VCaP (cell line): ENCODE data around the gene SLC23A3.
A peak's percentile ranks its signal among the peaks of the same experiment; 100 is the strongest.

Experiments
- H3K27ac ChIP-seq: fragments of 450-650 bp; 2 replicates; pipeline ENCODE4 v1.5.1; 2017
- CTCF ChIP-seq: fragments of 450-650 bp; conservative IDR thresholded peaks from 2 replicates; pipeline ENCODE4 v1.5.1; 2017; ENCODE audit warnings: mild to moderate bottlenecking, moderate library complexity

Gene SLC23A3

GRCh38 chr2:219122202-219122980 lies 47.4 kb downstream of the SLC23A3 start:
- TF ChIP-seq CTCF: no peak
- H3K27ac ChIP-seq: peak overlapping the region; percentile 97

GRCh38 chr2:219120082-219120481 lies 49.7 kb downstream of the SLC23A3 start:
- TF ChIP-seq CTCF: no peak
- H3K27ac ChIP-seq: peak overlapping the region; percentile 97; the same call in 1 of the 2 replicates

GRCh38 chr2:219119422-219120043 lies 50.3 kb downstream of the SLC23A3 start:
- H3K27ac ChIP-seq: peak overlapping the region; percentile 97; the same call in 1 of the 2 replicates
- TF ChIP-seq CTCF: peak; percentile 85

- H3K27ac ChIP-seq: peak overlapping the region; percentile 97
- no peak for TF ChIP-seq CTCF
Observed at GRCh38 chr2:219118504-219118903, 51.3 kb downstream of the SLC23A3 start.

GRCh38 chr2:219116776-219117646 lies 52.8 kb downstream of the SLC23A3 start:
- peak overlapping the region; percentile 97 for H3K27ac ChIP-seq
- no peak for TF ChIP-seq CTCF

- TF ChIP-seq CTCF: no peak
Observed at GRCh38 chr2:219112651-219113338, 57.0 kb downstream of the SLC23A3 start.

More at GRCh38 chr2:219112651-219113338, 57.0 kb downstream of the SLC23A3 start:
- peak overlapping the region; percentile 97 for H3K27ac ChIP-seq
